Activated effector memory CD4-positive, alpha-beta T cell treated with anti-CD3 and anti-CD28 coated beads, Interleukin-2, amount 50 U/mL, for 16 hours (primary cell): ENCODE measurements around the gene ADRM1.
A peak's percentile ranks its signal among the peaks of the same experiment; 100 is the strongest.

Source experiments
- DNase-seq: peaks from one replicate; pipeline ENCODE4 v3.0.0-alpha.2; 2020

ADRM1 gene

DNA sequence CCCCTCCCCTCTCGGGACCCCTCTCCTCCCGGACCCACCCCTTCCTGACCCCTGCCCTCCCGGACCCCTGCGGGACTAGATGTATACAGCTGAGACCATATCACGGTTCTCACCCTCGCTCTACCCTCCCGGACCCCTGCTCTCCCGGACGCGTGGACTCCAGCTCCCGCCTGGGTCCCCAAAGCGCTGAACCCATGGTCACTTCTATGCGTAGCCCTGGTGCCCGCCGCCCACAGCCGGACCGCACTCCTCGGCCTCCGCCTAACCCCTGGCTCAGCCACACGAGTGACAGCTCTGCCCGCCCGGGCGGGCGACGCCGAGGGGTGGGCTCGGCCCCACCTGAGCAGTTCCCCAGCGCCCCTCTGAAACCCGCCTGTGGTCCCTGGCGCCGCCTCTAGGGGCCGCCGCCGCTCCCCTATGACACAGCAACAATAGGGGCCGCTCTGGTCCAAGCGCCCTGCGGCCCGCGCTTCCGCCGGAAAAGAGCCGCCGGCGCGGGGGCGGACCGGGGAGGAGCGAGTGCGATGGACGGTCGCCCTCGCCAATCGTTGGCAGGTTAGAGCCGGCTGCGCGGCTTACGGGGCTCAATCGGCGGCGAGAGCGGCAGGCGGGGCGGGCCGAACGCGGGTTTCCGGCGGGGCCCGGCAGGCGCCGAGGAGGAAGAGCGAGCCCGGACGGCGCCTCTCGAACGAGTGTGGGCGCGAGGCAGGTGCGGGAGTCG, at the start of gene ADRM1:
Gene ADRM1, plus strand, starts transcription at position 657 of the 721 bp plus-strand sequence. CDS start 572 bp downstream, outside the sequence.
- peak; percentile 99 for DNase-seq

GRCh38 chr20:62253398-62253797, 49.4 kb upstream of the ADRM1 start:
- no peak for DNase-seq

DNA sequence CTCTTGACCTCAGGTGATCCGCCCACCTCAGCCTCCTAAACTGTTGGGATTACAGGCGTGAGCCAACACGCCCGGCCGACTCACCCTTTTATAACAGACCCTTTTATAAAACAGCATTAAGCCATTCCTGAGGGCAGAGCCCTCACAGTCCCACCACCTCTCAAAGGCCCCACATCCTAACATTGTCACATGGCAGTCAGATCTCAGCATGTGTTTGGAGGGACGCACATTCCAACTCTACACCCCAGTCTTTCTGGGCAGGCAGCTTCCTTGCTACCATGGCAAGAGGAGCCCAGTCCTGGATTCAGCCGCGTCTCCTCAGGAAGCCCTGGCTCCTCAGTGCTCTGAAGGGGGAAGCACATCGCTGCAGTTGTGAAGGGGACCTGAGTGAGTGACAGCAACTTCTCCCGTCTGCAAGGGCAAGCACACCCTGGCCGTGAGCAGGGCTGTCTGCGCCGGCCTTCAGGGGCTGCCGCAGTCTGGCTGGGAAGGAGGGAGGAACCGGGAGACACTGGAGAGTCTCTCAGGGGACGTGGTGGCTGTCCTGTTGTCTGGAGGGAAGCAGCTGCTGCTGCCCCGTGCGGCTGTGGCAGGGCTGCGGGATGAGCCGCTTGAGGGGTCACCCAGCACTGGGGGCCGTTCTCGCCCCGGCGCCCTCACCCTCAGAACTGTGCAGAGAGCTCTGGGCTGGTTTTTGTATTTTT, 48.6 kb upstream of the ADRM1 start:
- no peak for DNase-seq

- DNase-seq, result no peak
Observed at GRCh38 chr20:62255976-62256375, 46.8 kb upstream of the ADRM1 start.

- DNase-seq, result no peak
Observed at GRCh38 chr20:62258499-62259293, 44.1 kb upstream of the ADRM1 start.

- no peak for DNase-seq
Observed at GRCh38 chr20:62259294-62259565, 43.6 kb upstream of the ADRM1 start.

DNA sequence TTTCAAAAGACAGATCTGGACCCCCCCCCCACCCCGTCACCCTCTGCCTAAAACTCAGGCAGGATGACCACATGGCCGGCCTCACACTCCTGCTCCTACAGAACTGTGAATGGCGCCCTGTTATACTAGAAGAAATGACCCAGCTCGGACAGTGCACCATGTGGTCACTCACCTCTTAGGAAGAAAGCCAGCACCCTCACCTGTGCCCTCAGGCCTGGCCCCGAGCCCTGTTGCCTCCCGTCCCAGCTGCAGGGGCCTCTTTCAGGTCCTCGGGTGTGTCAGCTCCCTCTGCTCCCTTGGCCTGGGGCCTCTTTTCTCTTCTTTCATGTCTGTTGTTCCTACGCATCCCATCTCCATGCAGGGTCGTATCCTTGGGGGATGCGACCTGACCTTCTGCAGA, 40.7 kb upstream of the ADRM1 start:
- DNase-seq, result no peak

DNA sequence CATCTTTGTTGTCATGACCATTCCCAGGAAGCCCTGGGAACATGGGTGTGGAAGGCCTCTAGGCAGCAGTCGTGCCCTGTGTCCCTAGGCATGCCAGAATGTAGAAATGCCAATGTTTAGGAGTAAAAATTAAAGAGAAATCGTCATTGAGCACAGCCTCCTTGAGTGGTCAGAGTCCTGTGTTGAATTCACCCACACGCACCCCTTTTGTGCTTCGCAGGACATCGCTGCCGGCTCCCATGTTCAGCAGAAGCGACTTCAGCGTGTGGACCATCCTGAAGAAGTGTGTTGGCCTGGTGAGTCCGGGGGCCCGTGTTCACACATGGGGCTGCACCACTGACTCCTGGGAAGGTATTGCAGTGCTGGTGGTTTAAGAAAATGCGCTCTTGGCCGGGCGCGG, 39.4 kb upstream of the ADRM1 start:
- DNase-seq, result no peak

DNA sequence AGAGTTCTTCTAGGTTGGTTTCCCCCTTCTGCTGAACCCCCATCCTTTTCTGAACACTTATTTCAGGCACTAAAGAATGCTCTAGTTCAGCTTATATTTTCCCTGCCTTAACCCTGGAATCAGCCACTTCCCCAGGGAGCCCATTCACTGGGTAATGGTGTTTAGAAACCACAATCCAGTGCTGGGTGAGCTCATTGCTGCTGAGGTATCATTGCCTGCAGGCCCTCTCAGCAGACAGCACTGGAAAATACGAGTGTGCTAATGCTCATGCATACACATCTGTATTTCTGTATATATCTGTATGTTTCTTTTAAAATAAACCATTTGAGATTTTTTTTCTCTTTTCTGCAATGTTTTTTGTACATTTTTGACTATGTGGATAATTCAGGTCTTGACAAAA, 37.4 kb upstream of the ADRM1 start:
- no peak for DNase-seq

DNA sequence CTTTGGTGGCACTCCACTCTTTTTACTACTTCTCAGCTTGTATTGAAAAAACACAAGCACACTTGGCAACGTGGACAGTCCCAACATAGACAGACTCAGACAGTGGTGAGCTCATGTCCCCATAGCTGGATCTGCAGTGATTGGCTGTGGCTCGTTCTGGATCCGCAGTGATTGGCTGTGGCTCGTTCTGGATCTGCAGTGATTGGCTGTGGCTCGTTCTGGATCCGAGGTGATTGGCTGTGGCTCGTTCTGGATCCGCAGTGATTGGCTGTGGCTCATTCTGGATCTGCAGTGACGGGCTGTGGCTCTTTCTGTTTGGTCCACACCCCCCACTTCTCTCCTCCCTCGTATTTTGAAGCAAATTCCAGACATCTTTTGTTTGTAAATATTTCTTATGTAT, 36.5 kb upstream of the ADRM1 start:
- DNase-seq, result no peak

DNA sequence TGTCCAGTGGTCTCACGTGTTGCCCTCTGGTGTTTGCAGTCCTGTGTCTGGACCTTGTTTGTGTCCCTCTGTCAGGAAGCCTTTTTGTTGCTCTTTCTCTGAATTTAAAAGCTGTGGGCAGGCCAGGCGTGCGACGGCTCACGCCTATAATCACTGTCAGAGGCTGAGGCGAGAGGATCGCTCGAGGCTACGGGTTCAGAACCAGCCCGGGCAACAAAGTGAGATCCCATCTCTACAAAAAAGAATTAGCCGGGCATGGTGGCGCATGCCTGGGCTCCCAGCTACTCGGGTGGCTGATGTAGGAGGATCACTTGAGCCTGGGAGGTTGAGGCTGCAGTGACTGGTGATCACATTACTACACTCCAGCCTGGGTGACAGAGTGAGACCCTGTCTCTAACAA, 35.9 kb upstream of the ADRM1 start:
- no peak for DNase-seq

DNA sequence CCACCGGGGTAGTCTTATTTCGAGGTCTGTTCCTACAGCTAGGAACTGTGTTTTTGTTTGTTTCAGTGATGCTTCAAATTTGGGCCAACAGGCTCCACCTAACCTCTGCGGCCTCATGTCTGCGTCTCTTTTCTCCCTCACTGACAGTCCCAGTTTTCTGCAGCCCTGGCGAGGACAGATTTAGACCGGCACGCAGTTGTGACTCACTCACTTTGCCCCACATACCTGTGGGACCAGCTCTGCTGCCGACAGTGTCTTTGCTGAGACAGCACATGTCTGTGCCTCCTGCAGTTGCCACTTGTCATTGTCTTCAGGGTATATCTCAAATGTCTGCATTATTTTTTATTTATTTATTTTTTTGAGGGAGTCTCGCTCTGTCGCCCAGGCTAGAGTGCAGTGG, 35.3 kb upstream of the ADRM1 start:
- no peak for DNase-seq

DNA sequence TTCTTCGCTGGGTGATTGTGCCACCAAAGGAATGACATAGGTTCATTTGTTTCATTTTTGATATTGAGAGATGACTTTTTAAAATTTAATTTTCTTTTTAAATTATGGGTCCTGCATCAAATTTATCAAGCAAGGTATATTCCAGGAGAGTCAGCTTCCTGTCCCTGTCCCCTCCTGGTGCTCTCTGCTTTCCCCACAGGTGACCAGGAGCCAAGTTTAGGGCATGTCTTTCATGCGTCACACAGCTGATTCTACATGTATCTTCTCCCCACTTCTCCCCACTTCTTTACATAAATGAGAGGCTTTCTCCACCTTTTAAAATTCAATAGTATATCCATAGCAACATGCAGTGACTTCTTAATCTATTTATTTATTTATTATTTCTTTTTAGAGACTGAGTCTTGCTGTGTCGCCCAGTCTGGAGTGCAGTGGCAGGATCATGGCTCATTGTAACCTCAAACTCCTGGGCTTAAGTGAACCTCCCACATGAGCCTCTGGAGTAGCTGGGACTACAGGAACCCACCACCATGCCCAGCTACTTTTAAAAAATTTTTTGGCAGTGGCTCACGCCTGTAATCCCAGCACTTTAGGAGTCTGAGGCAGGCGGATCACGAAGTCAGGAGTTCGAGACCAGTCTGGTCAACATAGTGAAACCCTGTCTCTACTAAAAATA, 34.4 kb upstream of the ADRM1 start:
- DNase-seq, result no peak

- no peak for DNase-seq
Observed at GRCh38 chr20:62269378-62269777, 33.4 kb upstream of the ADRM1 start.

GRCh38 chr20:62269871-62270270, 32.9 kb upstream of the ADRM1 start:
- no peak for DNase-seq

- DNase-seq, result no peak
Observed at GRCh38 chr20:62272200-62272599, 30.6 kb upstream of the ADRM1 start.

GRCh38 chr20:62273416-62273815, 29.4 kb upstream of the ADRM1 start:
- DNase-seq, result no peak

- DNase-seq, result no peak
Observed at GRCh38 chr20:62274332-62274950, 28.4 kb upstream of the ADRM1 start.

DNA sequence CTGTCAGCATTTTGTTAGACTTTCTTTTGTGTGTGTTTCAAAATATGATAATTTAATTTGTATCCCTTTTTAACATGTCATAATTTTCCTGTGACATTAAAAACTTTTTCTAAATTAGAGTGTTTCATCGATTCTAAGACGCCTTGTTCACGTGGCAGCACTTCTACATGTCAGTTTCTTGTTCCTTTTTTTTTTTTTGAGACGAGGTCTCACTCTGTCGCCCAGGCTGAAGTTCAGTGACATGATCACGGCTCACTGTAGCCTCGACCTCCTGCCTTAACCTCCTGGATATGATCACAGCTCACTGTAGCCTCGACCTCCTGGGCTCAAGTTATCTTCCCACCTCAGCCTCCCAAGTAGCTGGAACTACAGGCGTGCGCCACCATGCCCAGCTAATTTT, 27.6 kb upstream of the ADRM1 start:
- DNase-seq, result no peak

DNA sequence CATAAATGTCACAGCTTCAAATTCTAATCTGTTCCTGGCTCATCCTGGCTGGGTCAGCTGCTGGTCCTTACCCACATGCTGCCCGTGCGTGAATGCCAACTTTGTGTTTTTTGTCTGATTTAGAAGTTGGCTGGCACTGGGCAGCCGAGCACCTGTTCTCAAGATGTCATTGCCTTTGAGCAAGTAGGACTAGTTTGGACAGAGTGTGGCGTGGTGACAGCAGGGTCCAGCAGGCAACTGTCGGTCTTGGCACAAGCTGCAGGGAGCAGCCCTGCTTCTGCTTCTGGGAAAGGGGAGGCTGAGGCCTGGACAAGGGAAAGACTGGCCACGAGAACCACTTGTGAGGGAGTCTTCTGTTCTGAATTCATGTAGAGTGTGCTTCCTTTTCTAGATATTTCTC, 26.4 kb upstream of the ADRM1 start:
- no peak for DNase-seq

GRCh38 chr20:62277253-62277652, 25.5 kb upstream of the ADRM1 start:
- no peak for DNase-seq

DNA sequence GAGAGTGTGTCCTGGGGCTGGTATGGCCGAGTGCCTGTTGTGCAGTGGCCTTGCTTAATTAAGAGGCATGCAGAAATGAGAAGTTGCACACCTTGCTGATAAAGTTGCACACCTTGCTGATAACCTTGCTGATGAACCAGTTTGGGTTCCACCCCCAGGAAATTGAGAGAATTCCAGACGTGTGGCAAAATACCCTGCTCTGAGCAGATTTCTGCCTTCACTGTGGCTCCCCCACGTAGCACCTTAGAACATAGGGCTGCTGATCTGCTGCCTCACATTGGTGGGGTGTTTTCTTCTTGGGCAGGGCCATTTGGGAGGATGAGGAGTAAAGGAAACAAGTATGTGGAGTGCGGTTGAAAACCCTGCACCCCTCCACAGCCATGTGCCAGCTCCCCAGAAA, 22.5 kb upstream of the ADRM1 start:
- DNase-seq, result no peak
